ENCODE results near the gene MCTS1.
"Not testable (repeated sequence)": the region's sequence is repeated elsewhere in the genome, so short reads cannot be mapped to it uniquely, and the experiment has no call there.

MCTS1 gene

GRCh38 chrX:120617996-120618630, 14.2 kb downstream of the MCTS1 start:
- DNase-seq: no peak
- in situ Hi-C loops (cut with MboI; ENCODE audit: low pct_unique_long_range_greater_than_20kb, low sequenced_read_pairs): no loop called here

GRCh38 chrX:120625371-120625770, 21.5 kb downstream of the MCTS1 start:
- no peak for DNase-seq

GRCh38 chrX:120629667-120630537, 26.0 kb downstream of the MCTS1 start, which contains the start of gene C1GALT1C1:
TSS of gene C1GALT1C1 (minus strand) at chrX:120630054. CDS start at chrX:120627166, 2,888 bp downstream.
- in situ Hi-C loops (cut with MboI; ENCODE audit: low pct_unique_long_range_greater_than_20kb, low sequenced_read_pairs): no loop called here
- DNase-seq: peak; percentile 98

More at GRCh38 chrX:120625371-120625770, 21.5 kb downstream of the MCTS1 start:
- in situ Hi-C loops (cut with MboI; ENCODE audit: low pct_unique_long_range_greater_than_20kb, low sequenced_read_pairs): no loop called here

- DNase-seq: no peak
Measured at GRCh38 chrX:120638619-120639018, 34.7 kb downstream of the MCTS1 start.

GRCh38 chrX:120642871-120643270, 39.0 kb downstream of the MCTS1 start:
- in situ Hi-C loops (cut with MboI; ENCODE audit: low pct_unique_long_range_greater_than_20kb, low sequenced_read_pairs): no loop called here
- DNase-seq: no peak

More at GRCh38 chrX:120638619-120639018, 34.7 kb downstream of the MCTS1 start:
- in situ Hi-C loops (cut with MboI; ENCODE audit: low pct_unique_long_range_greater_than_20kb, low sequenced_read_pairs): no loop called here

GRCh38 chrX:120647127-120647526, 43.2 kb downstream of the MCTS1 start:
- DNase-seq: no peak
- in situ Hi-C loops (cut with MboI; ENCODE audit: low pct_unique_long_range_greater_than_20kb, low sequenced_read_pairs): no loop called here

- in situ Hi-C loops (cut with MboI; ENCODE audit: low pct_unique_long_range_greater_than_20kb, low sequenced_read_pairs); DNase-seq: not testable (repeated sequence)
Measured at GRCh38 chrX:120652256-120652655, 48.4 kb downstream of the MCTS1 start.

GRCh38 chrX:120653000-120653399, 49.1 kb downstream of the MCTS1 start:
- no peak for DNase-seq

GRCh38 chrX:120660637-120661036, 56.7 kb downstream of the MCTS1 start:
- in situ Hi-C loops (cut with MboI; ENCODE audit: low pct_unique_long_range_greater_than_20kb, low sequenced_read_pairs): loop anchor here (10.0 kb wide), 1 partner anchor 146 kb away; no protein-coding TSS in a partner anchor
- DNase-seq: no peak

More at GRCh38 chrX:120653000-120653399, 49.1 kb downstream of the MCTS1 start:
- in situ Hi-C loops (cut with MboI; ENCODE audit: low pct_unique_long_range_greater_than_20kb, low sequenced_read_pairs): no loop called here
